Measurements from ENCODE around the gene CREBL2. TPM values are rescaled to one million over a fixed set of nuclear protein-coding genes. Genes with fewer than 3 reads are reported as not detected.

The CREBL2 gene
- total and polyA plus RNA-seq, 10 of the 15 experiments (the other 5 are each of a cell fraction or from before 2014, with no cell fraction given) = 4.6 to 19.1 (median 13.5) TPM

GRCh38 chr12:12604740-12605139 lies 6.9 kb upstream of the CREBL2 start:
- RAD21 ChIA-PET (ENCODE audit: unreplicated experiment) = interaction anchor here (1.5 kb wide), 1 partner anchor 28 kb away, joined by 3 read pairs; no protein-coding TSS in a partner anchor
- peak; percentile 85 for TF ChIP-seq MLLT1 (IDR thresholded peaks at IDR 0.05)
- TF ChIP-seq BRCA1 (IDR thresholded peaks at IDR 0.05; ENCODE audit: low read depth, low read length) = no peak
- 92% methylated on average over 5 of the region's 5 CpGs for WGBS (ENCODE audit: insufficient coverage, insufficient replicate concordance, low lambda C conversion rate, missing lambda C conversion rate)
- Histone ChIP-seq H3K4me3 (no peak overlapping the region), H3K27me3 (replicated peaks in 1 of 2; ENCODE audit: control insufficient read depth in 2 of 2, insufficient read depth in 2 of 2, low read length in 1 of 2) (no peaks in the 10 kb centered on the region), H3K4me2 (ENCODE audit: control insufficient read depth, insufficient read depth) (no peak overlapping the region), H2AFZ (ENCODE audit: control insufficient read depth, low read depth, low read length) (no peak overlapping the region), H3K27ac (ENCODE audit: control insufficient read depth, insufficient read depth) (no peak overlapping the region), H4K20me1 (ENCODE audit: control insufficient read depth, insufficient read depth) (no peaks in the 10 kb centered on the region), H3K36me3 (ENCODE audit: control insufficient read depth in 2 of 2, insufficient read depth in 2 of 2, low read length in 1 of 2) (no peaks in the 10 kb centered on the region), H3K4me1 (ENCODE audit: control insufficient read depth, insufficient read depth, low read length) (peaks cover 23% of the 10 kb centered on the region), H3K79me2 (ENCODE audit: control insufficient read depth, insufficient read depth, low read length) (no peaks in the 10 kb centered on the region), H3K9ac (ENCODE audit: control insufficient read depth, insufficient read depth, low read length) (no peak overlapping the region), H3K9me3 (replicated peaks; ENCODE audit: control insufficient read depth, insufficient read depth, low read length) (no peaks in the 10 kb centered on the region)
- SMC1A ChIA-PET (ENCODE audit: uncharacterized antibody, unreplicated experiment) = interaction anchor here (1.0 to 1.1 kb wide), 2 partner anchors 13 to 19 kb away, joined by 5 to 7 read pairs; no protein-coding TSS in a partner anchor
- no TSS peak for BruUV-seq (replicated peaks)
- CTCF ChIA-PET = interaction anchor here (0.8 kb wide), 1 partner anchor 33 kb away, joined by 3 read pairs; no protein-coding TSS in a partner anchor
- ATAC-seq (no peak), DNase-seq (ENCODE audit: low read depth, low spot score) (no peak), FAIRE-seq (no peak)
- intact Hi-C loops (cut with micrococcal nuclease; ENCODE audit: unreplicated experiment) = loop anchor here (5.0 kb wide), 1 partner anchor 127 kb away; no protein-coding TSS in a partner anchor
- in situ Hi-C loops (cut with MboI) = no loop called here
- POLR2A ChIA-PET = no interaction called here

Measured in GM12878 (cell line).